Gastrocnemius medialis (tissue), 4 donors: Measurements from ENCODE around the gene MSRB3. TPM values are rescaled to one million over a fixed set of nuclear protein-coding genes. Genes with fewer than 3 reads are reported as not detected.

Experiments used
- ATAC-seq, 2 donors: fragments of 150-250 bp; one replicate each; pipeline ENCODE4 v1.9.1; 2016
- DNase-seq, 2 donors: peaks; one replicate each; pipeline ENCODE4 v3.0.0-alpha.2; 2019
- H3K27ac ChIP-seq, 4 donors: fragments of 200-600 bp; sonication (generic); 1 replicate in 1 of 4; 2 replicates in 3 of 4; pipeline ENCODE4 v1.5.1; 2016 to 2018; ENCODE audit warnings: mild to moderate bottlenecking in 2 of 4, moderate library complexity in 1 of 4
- H3K27me3 ChIP-seq, 3 donors: fragments of 200-600 bp; sonication (generic) in 2 of 3; 1 replicate in 1 of 3; 2 replicates in 2 of 3; pipeline versions ENCODE4 v1.5.1 to v1.6.0; 2016 to 2019; ENCODE audit warnings: mild to moderate bottlenecking in 1 of 3, moderate library complexity in 1 of 3
- H3K36me3 ChIP-seq, 2 donors: fragments of 200-600 bp; sonication (generic) in 1 of 2; one replicate each; pipeline ENCODE4 v1.5.1; 2017 to 2018
- H3K4me1 ChIP-seq, 2 donors: fragments of 200-600 bp; sonication (generic) in 1 of 2; one replicate each; pipeline ENCODE4 v1.5.1; 2016 to 2017; ENCODE audit warnings: mild to moderate bottlenecking in 2 of 2
- H3K4me3 ChIP-seq, 4 donors: fragments of 200-600 bp; sonication (generic) in 3 of 4; 1 replicate in 1 of 4; 2 replicates in 3 of 4; pipeline ENCODE4 v1.5.1; 2016 to 2019; ENCODE audit warnings: mild to moderate bottlenecking in 2 of 4
- H3K9me3 ChIP-seq, 3 donors: fragments of 200-600 bp; sonication (generic) in 2 of 3; 1 replicate in 1 of 3; 2 replicates in 2 of 3; pipeline ENCODE4 v1.5.1; 2016 to 2019
- CTCF ChIP-seq, 5 experiments: fragments of 450-650 bp in 3 of 5; fragments of 200-600 bp in 2 of 5; sonication (generic) in 2 of 5; IDR thresholded peaks in 4 of 5; conservative IDR thresholded peaks in 1 of 5; 1 replicate in 4 of 5; 2 replicates in 1 of 5; pipeline ENCODE4 v1.5.1; 2016 to 2019; ENCODE audit warnings: antibody characterized with exemption in 5 of 5, mild to moderate bottlenecking in 3 of 5, moderate library complexity in 3 of 5
- POLR2A ChIP-seq, 2 donors: fragments of 450-650 bp; IDR thresholded peaks; one replicate each; pipeline ENCODE4 v1.6.1; 2017; ENCODE audit warnings: antibody characterized with exemption in 2 of 2, mild to moderate bottlenecking in 2 of 2, moderate library complexity in 2 of 2
- in situ Hi-C, 4 donors: fragments of 200-750 bp; cut with MboI; loops; one replicate each; pipeline versions ENCODE4 v1.15.0 to v1.8.0; 2017; ENCODE audit warnings: low sequenced_read_pairs in 4 of 4
- intact Hi-C: fragments of 100-400 bp; cut with DNase I; formaldehyde crosslinking; loops from one replicate; pipeline ENCODE4 v1.15.1; 2023; ENCODE audit warnings: low total_unique reads
- total RNA-seq, 4 donors: library from RNA; depleted of rRNA; stranded (reverse); fragments of >200 nt; gene quantifications; one replicate each; pipeline versions ENCODE4 v1.1.0 to v1.2.3, GENCODE V29; 2016

MSRB3 gene
- total RNA-seq, 4 donors from 2014 or later = 29.0 to 59.0 (median 47.3) TPM

GRCh38 chr12:65500091-65500900, 221.8 kb downstream of the MSRB3 start:
- H3K9me3 ChIP-seq = no peaks in the 10 kb centered on the region
- TF ChIP-seq POLR2A (IDR thresholded peaks at IDR 0.05) = no peak
- no peak for TF ChIP-seq CTCF (IDR thresholded peaks at IDR 0.05 in 4 of 5, conservative IDR thresholded peaks at IDR 0.05 in 1 of 5)
- in situ Hi-C loops = no loop called here
- H3K27me3 ChIP-seq = no peaks in the 10 kb centered on the region
- no peak overlapping the region for H3K4me3 ChIP-seq
- no peaks in the 10 kb centered on the region for H3K4me1 ChIP-seq
- H3K27ac ChIP-seq = no peak overlapping the region
- no peak for ATAC-seq
- H3K36me3 ChIP-seq = no peaks in the 10 kb centered on the region
- intact Hi-C loops = no loop called here
- DNase-seq = no peak

- intact Hi-C loops = no loop called here
- in situ Hi-C loops = no loop called here
- DNase-seq = peak; percentile 7 to 25
- no peaks in the 10 kb centered on the region for H3K9me3 ChIP-seq
- no peaks in the 10 kb centered on the region for H3K36me3 ChIP-seq
- peak in 1 of 2 donors; percentile 54 for ATAC-seq
- H3K27me3 ChIP-seq = no peaks in the 10 kb centered on the region
- no peak overlapping the region for H3K4me3 ChIP-seq
- no peak for TF ChIP-seq POLR2A (IDR thresholded peaks at IDR 0.05)
- no peak for TF ChIP-seq CTCF (IDR thresholded peaks at IDR 0.05 in 4 of 5, conservative IDR thresholded peaks at IDR 0.05 in 1 of 5)
- H3K27ac ChIP-seq = no peak overlapping the region
- H3K4me1 ChIP-seq = no peaks in the 10 kb centered on the region
Observed at GRCh38 chr12:65501093-65501621, 222.7 kb downstream of the MSRB3 start.

DNA sequence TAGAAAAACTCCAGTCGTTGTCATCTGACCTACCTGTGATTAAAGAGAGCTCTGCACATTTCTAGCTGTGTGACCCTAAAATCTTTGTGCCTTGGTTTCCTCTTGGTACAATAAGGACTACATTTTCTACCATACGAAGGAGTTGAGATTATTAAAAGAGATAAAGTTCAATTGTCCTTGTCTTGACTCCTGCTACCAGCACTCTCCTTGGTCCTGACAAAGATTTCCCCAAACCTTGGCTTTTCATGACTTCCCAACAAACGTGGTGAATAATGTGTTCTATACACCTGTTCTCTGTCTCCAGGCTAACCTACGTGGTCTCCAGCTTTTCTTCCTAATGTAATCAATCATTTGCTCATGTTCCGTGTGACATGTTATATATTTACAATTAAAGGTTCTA, 223.5 kb downstream of the MSRB3 start:
- no peak overlapping the region for H3K27ac ChIP-seq
- TF ChIP-seq POLR2A (IDR thresholded peaks at IDR 0.05) = no peak
- TF ChIP-seq CTCF (IDR thresholded peaks at IDR 0.05 in 4 of 5, conservative IDR thresholded peaks at IDR 0.05 in 1 of 5) = no peak
- no peaks in the 10 kb centered on the region for H3K9me3 ChIP-seq
- no peaks in the 10 kb centered on the region for H3K27me3 ChIP-seq
- no peak overlapping the region for H3K4me3 ChIP-seq
- in situ Hi-C loops = no loop called here
- intact Hi-C loops = no loop called here
- no peaks in the 10 kb centered on the region for H3K4me1 ChIP-seq
- ATAC-seq = no peak
- no peaks in the 10 kb centered on the region for H3K36me3 ChIP-seq
- no peak for DNase-seq

DNA sequence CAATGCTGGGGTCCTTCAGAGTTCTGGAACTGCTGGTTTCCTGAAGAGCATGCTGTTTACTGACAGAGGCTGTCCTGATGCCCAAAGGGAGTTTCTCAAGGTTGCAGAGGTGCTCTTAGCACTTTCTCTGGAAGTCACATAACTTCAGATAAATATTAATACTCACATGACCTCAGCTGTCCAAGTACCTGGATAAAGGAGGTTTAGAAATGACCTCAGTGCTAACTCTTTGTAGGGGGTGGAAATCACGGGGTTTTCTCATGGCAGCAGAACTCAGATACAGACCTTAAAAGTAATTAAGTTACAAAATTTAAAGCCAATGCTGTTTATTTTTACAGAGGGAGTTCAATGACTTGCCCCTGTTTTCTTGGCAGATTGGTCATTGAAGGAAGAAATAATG, 225.9 kb downstream of the MSRB3 start:
- no peaks in the 10 kb centered on the region for H3K27me3 ChIP-seq
- in situ Hi-C loops (no loop called here), intact Hi-C loops (no loop called here)
- ATAC-seq (no peak), DNase-seq (no peak)
- H3K9me3 ChIP-seq = no peaks in the 10 kb centered on the region
- H3K36me3 ChIP-seq = no peaks in the 10 kb centered on the region
- no peak overlapping the region for H3K27ac ChIP-seq
- TF ChIP-seq POLR2A (IDR thresholded peaks at IDR 0.05) (no peak), CTCF (IDR thresholded peaks at IDR 0.05 in 4 of 5, conservative IDR thresholded peaks at IDR 0.05 in 1 of 5) (no peak)
- H3K4me1 ChIP-seq = no peaks in the 10 kb centered on the region
- H3K4me3 ChIP-seq = no peak overlapping the region
